Ovary (tissue), 3 donors: Measurements from ENCODE around the gene SUGCT.

Experiments used
- POLR2A ChIP-seq: fragments of 450-650 bp; IDR thresholded peaks from one replicate; pipeline ENCODE4 v1.6.1; 2017; ENCODE audit warnings: antibody characterized with exemption, mild to moderate bottlenecking, moderate library complexity
- TF ChIP-seq, protein P1 (sequence below), 3 donors: fragments of 450-650 bp in 2 of 3; fragments of 200-600 bp in 1 of 3; IDR thresholded peaks; one replicate each; pipeline versions ENCODE4 v1.5.1 to v1.8.0; 2016 to 2022; ENCODE audit warnings: antibody characterized with exemption in 3 of 3, mild to moderate bottlenecking in 1 of 3
- donor health status: DM: no; HTN: no; CAD: no.

DNA sequence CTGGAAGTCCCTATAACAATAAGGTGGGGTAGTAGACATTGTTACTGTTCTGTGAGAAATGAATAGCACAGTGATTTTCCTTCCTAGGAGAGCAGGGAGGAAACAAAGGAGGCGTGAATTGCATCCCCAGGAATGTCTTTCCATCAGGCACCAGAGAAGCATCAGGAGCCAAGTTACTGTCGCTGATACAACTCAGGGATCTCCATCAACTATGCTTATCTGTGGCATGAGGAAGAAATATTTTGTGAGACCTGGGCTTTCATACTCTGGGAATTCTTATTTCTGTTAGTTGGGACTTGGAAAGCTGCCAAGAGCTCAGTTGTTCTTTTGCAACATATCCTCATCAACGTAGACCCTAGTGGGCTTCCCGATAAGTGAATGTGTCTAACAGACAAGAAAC, 622.3 kb downstream of the SUGCT start:
- TF ChIP-seq, protein P1, sequence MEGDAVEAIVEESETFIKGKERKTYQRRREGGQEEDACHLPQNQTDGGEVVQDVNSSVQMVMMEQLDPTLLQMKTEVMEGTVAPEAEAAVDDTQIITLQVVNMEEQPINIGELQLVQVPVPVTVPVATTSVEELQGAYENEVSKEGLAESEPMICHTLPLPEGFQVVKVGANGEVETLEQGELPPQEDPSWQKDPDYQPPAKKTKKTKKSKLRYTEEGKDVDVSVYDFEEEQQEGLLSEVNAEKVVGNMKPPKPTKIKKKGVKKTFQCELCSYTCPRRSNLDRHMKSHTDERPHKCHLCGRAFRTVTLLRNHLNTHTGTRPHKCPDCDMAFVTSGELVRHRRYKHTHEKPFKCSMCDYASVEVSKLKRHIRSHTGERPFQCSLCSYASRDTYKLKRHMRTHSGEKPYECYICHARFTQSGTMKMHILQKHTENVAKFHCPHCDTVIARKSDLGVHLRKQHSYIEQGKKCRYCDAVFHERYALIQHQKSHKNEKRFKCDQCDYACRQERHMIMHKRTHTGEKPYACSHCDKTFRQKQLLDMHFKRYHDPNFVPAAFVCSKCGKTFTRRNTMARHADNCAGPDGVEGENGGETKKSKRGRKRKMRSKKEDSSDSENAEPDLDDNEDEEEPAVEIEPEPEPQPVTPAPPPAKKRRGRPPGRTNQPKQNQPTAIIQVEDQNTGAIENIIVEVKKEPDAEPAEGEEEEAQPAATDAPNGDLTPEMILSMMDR (IDR thresholded peaks at IDR 0.05): no peak
- no peak for TF ChIP-seq POLR2A
